Small intestine (tissue), 7 donors: Measurements from ENCODE around the gene SALL3. TPM values are rescaled to one million over a fixed set of nuclear protein-coding genes. Genes with fewer than 3 reads are reported as not detected.
"Not testable (repeated sequence)": the region's sequence is repeated elsewhere in the genome, so short reads cannot be mapped to it uniquely, and the experiment has no call there.

Source experiments
- DNase-seq, 2 donors: peaks; one replicate each; pipeline versions ENCODE4 v3.0.0 to v3.0.0-alpha.2; 2013
- FAIRE-seq: peaks from 2 replicates; lab custom pipeline; 2012; peaks lifted over from hg19 to GRCh38; lab: Jason Lieb, UNC
- H3K27ac ChIP-seq, 3 donors: one replicate each; pipeline ENCODE4 v1.5.1; 2013; ENCODE audit warnings: low read length in 2 of 3, mild to moderate bottlenecking in 2 of 3, control low read depth in 1 of 3, inconsistent platforms in 1 of 3, low read depth in 1 of 3, moderate library complexity in 1 of 3
- H3K27me3 ChIP-seq, 3 donors: one replicate each; pipeline ENCODE4 v1.6.1; 2013; ENCODE audit warnings: low read length in 3 of 3, inconsistent platforms in 1 of 3; ENCODE audit not compliant: control insufficient read depth in 3 of 3, insufficient read depth in 3 of 3
- H3K36me3 ChIP-seq, 3 donors: one replicate each; pipeline ENCODE4 v1.6.1; 2013; ENCODE audit warnings: low read length in 3 of 3, inconsistent platforms in 1 of 3, low read depth in 1 of 3, mild to moderate bottlenecking in 1 of 3, moderate library complexity in 1 of 3; ENCODE audit not compliant: control insufficient read depth in 3 of 3, insufficient read depth in 2 of 3
- H3K4me1 ChIP-seq, 3 donors: one replicate each; pipeline ENCODE4 v1.6.1; 2013; ENCODE audit warnings: low read length in 2 of 3, inconsistent platforms in 1 of 3, low read depth in 1 of 3, mild to moderate bottlenecking in 1 of 3, moderate library complexity in 1 of 3; ENCODE audit not compliant: control insufficient read depth in 3 of 3, insufficient read depth in 2 of 3
- H3K4me3 ChIP-seq, 3 donors: one replicate each; pipeline ENCODE4 v1.5.1; 2013; ENCODE audit warnings: low read length in 3 of 3, control low read depth in 1 of 3, inconsistent platforms in 1 of 3, low read depth in 1 of 3, mild to moderate bottlenecking in 1 of 3, moderate library complexity in 1 of 3
- H3K9me3 ChIP-seq, 2 donors: one replicate each; pipeline ENCODE4 v1.6.1; 2013; ENCODE audit warnings: low read depth in 1 of 2, low read length in 1 of 2; ENCODE audit not compliant: control insufficient read depth in 2 of 2, insufficient read depth in 1 of 2
- WGBS, 3 donors: extraction: QIAGEN DNeasy Blood & Tissue Kit; methylation state at CpG; one replicate each; pipeline ENCODE4 v1.1.7; 2013; 5-methylcytosine and 5-hydroxymethylcytosine counted together
- polyA plus RNA-seq, 4 donors: library from polyadenylated mRNA; stranded (reverse) in 3 of 4; unstranded in 1 of 4; fragments of 200-250 nt in 3 of 4; fragments of 120-200 nt in 1 of 4; gene quantifications; one replicate each; pipeline versions ENCODE4 v1.2.1 to v1.2.3, GENCODE V29; 2013
- donor health status: healthy with polysubstance abuse.
- donor health status: control.
- donor health status: control.
- donor health status: Bipolar disorder and iron deficiency.
- donor health status: healthy.

The SALL3 gene
- polyA plus RNA-seq, 4 donors = under 0.01 to 0.01 TPM; not detected in 2

GRCh38 chr18:78939734-78940494 is 39.7 kb upstream of the SALL3 start:
- FAIRE-seq = no peak
- Histone ChIP-seq H3K36me3 (no peaks in the 10 kb centered on the region), H3K4me3 (no peak overlapping the region), H3K4me1 (no peaks in the 10 kb centered on the region), H3K9me3 (no peaks in the 10 kb centered on the region), H3K27ac (no peak overlapping the region), H3K27me3 (peaks cover 0 to 4% (median 0%) of the 10 kb centered on the region in 3 donors)
- DNase-seq = no peak
- WGBS, 3 donors = 74 to 80% (median 77%) methylated on average over 22 to 23 of the region's 23 CpGs

- H3K36me3 ChIP-seq, FAIRE-seq, H3K27me3 ChIP-seq, H3K4me3 ChIP-seq, DNase-seq, H3K27ac ChIP-seq, H3K4me1 ChIP-seq, H3K9me3 ChIP-seq: not testable (repeated sequence)
- 84 to 90% (median 86%) methylated on average over 17 of the region's 17 CpGs for WGBS, 3 donors
Measured at GRCh38 chr18:78942236-78942635, 37.4 kb upstream of the SALL3 start.

- no peaks in the 10 kb centered on the region for H3K9me3 ChIP-seq
- H3K4me1 ChIP-seq = no peaks in the 10 kb centered on the region
- FAIRE-seq (no peak), DNase-seq (no peak)
- H3K4me3 ChIP-seq = no peak overlapping the region
- H3K27ac ChIP-seq = no peak overlapping the region
- 78 to 79% (median 79%) methylated on average over 9 of the region's 9 CpGs for WGBS, 3 donors
- no peaks in the 10 kb centered on the region for H3K36me3 ChIP-seq
- peaks cover 0 to 8% (median 0%) of the 10 kb centered on the region in 3 donors for H3K27me3 ChIP-seq
Measured at GRCh38 chr18:78945628-78946027, 34.0 kb upstream of the SALL3 start.

GRCh38 chr18:78947291-78947690 is 32.3 kb upstream of the SALL3 start:
- H3K4me1 ChIP-seq = no peaks in the 10 kb centered on the region
- peaks cover 0 to 8% (median 0%) of the 10 kb centered on the region in 3 donors for H3K27me3 ChIP-seq
- WGBS, 3 donors = 90 to 93% (median 91%) methylated on average over 15 of the region's 15 CpGs
- no peak overlapping the region for H3K4me3 ChIP-seq
- no peak overlapping the region for H3K27ac ChIP-seq
- no peak for DNase-seq
- peaks cover 0 to 4% of the 10 kb centered on the region in 2 donors for H3K9me3 ChIP-seq
- FAIRE-seq = no peak
- peaks cover 0 to 2% (median 0%) of the 10 kb centered on the region in 3 donors for H3K36me3 ChIP-seq

- 51 to 60% (median 56%) methylated on average over 12 of the region's 12 CpGs for WGBS, 3 donors
- H3K4me3 ChIP-seq = no peak overlapping the region
- H3K36me3 ChIP-seq = peaks cover 0 to 2% (median 0%) of the 10 kb centered on the region in 3 donors
- FAIRE-seq = no peak
- H3K27me3 ChIP-seq = peaks cover 0 to 6% (median 0%) of the 10 kb centered on the region in 3 donors
- no peak for DNase-seq
- H3K4me1 ChIP-seq = no peaks in the 10 kb centered on the region
- H3K27ac ChIP-seq = no peak overlapping the region
- H3K9me3 ChIP-seq = peaks cover 0 to 4% of the 10 kb centered on the region in 2 donors
Measured at GRCh38 chr18:78948221-78948620, 31.4 kb upstream of the SALL3 start.

- Histone ChIP-seq H3K36me3 (peaks cover 0 to 2% (median 0%) of the 10 kb centered on the region in 3 donors), H3K27ac (no peak overlapping the region), H3K27me3 (peaks cover 0 to 6% (median 0%) of the 10 kb centered on the region in 3 donors), H3K9me3 (peaks cover 0 to 4% of the 10 kb centered on the region in 2 donors), H3K4me1 (no peaks in the 10 kb centered on the region), H3K4me3 (no peak overlapping the region)
- DNase-seq (no peak), FAIRE-seq (no peak)
- 74 to 79% (median 77%) methylated on average over 13 of the region's 13 CpGs for WGBS, 3 donors
Measured at GRCh38 chr18:78948707-78949106, 30.9 kb upstream of the SALL3 start.

GRCh38 chr18:78949216-78949615 is 30.4 kb upstream of the SALL3 start:
- Histone ChIP-seq H3K4me3 (no peak overlapping the region), H3K9me3 (peaks cover 0 to 4% of the 10 kb centered on the region in 2 donors), H3K4me1 (no peaks in the 10 kb centered on the region), H3K27ac (no peak overlapping the region), H3K27me3 (peaks cover 0 to 6% (median 0%) of the 10 kb centered on the region in 3 donors), H3K36me3 (peaks cover 0 to 2% (median 0%) of the 10 kb centered on the region in 3 donors)
- WGBS, 3 donors = 87 to 92% (median 89%) methylated on average over 17 of the region's 17 CpGs
- FAIRE-seq = no peak
- no peak for DNase-seq

- Histone ChIP-seq H3K27me3 (peaks cover 0 to 4% (median 0%) of the 10 kb centered on the region in 3 donors), H3K36me3 (peaks cover 0 to 2% (median 0%) of the 10 kb centered on the region in 3 donors), H3K4me3 (no peak overlapping the region), H3K9me3 (peaks cover 0 to 4% of the 10 kb centered on the region in 2 donors), H3K4me1 (no peaks in the 10 kb centered on the region), H3K27ac (no peak overlapping the region)
- DNase-seq (no peak), FAIRE-seq (no peak)
- WGBS, 3 donors = 79 to 87% (median 84%) methylated on average over 10 of the region's 10 CpGs
Measured at GRCh38 chr18:78950386-78950785, 29.2 kb upstream of the SALL3 start.
